Dedifferentiated amniotic fluid mesenchymal stem cell (primary cell): ENCODE results near the gene MCM7.
A peak's percentile ranks its signal among the peaks of the same experiment; 100 is the strongest.

ENCODE experiments used
- DNase-seq: peaks from one replicate; pipeline ENCODE4 v3.0.0-alpha.2; 2016; ENCODE audit errors: extremely low spot score

The MCM7 gene

GRCh38 chr7:100093925-100094486 lies 7.2 kb downstream of the MCM7 start:
- DNase-seq, result no peak

- no peak for DNase-seq
These were observed 7.7 kb downstream of the MCM7 start for GRCh38 chr7:100093498-100093897.

- DNase-seq, result no peak
These were observed 8.1 kb downstream of the MCM7 start for GRCh38 chr7:100093054-100093453.

GRCh38 chr7:100091411-100092181 lies 9.6 kb downstream of the MCM7 start:
- no peak for DNase-seq

- no peak for DNase-seq
These were observed 10.4 kb downstream of the MCM7 start for GRCh38 chr7:100090527-100091410.

GRCh38 chr7:100089458-100090196 lies 11.6 kb downstream of the MCM7 start:
- DNase-seq, result no peak

- peak; percentile 40 for DNase-seq
These were observed 12.4 kb downstream of the MCM7 start, which contains the start of gene COPS6 for GRCh38 chr7:100088621-100089457. Gene COPS6 (plus strand): TSS chr7:100088969. CDS start chr7:100088991, 22 bp downstream.

- no peak for DNase-seq
These were observed 13.0 kb downstream of the MCM7 start for GRCh38 chr7:100088095-100088620.

- DNase-seq, result peak; percentile 87
These were observed 14.0 kb downstream of the MCM7 start for GRCh38 chr7:100087055-100087750.

GRCh38 chr7:100085515-100085914 lies 15.7 kb downstream of the MCM7 start:
- DNase-seq, result no peak

- DNase-seq, result no peak
These were observed 18.2 kb downstream of the MCM7 start for GRCh38 chr7:100082978-100083377.

- peak; percentile 99 for DNase-seq
These were observed 19.6 kb downstream of the MCM7 start, which contains the start of gene ZNF3 for GRCh38 chr7:100081535-100082102. Gene ZNF3 (minus strand): TSS chr7:100081723. CDS start chr7:100077357, 4,366 bp downstream.

GRCh38 chr7:100080907-100081534 lies 20.2 kb downstream of the MCM7 start:
- DNase-seq, result no peak

GRCh38 chr7:100079024-100079560 lies 22.1 kb downstream of the MCM7 start:
- no peak for DNase-seq

- no peak for DNase-seq
These were observed 24.0 kb downstream of the MCM7 start for GRCh38 chr7:100077205-100077604.

GRCh38 chr7:100075418-100075817 lies 25.8 kb downstream of the MCM7 start:
- DNase-seq, result no peak

GRCh38 chr7:100074841-100075240 lies 26.4 kb downstream of the MCM7 start:
- no peak for DNase-seq

GRCh38 chr7:100072462-100072861 lies 28.7 kb downstream of the MCM7 start:
- DNase-seq, result no peak
